SH-SY5Y (cell line): ENCODE data around the gene TNFRSF11A.

Experiments used
- GATA2 ChIP-seq: IDR thresholded peaks from 2 replicates; pipeline ENCODE4 v1.6.1; 2011; ENCODE audit warnings: mild to moderate bottlenecking, low read depth, low read length
- GATA3 ChIP-seq: IDR thresholded peaks from 2 replicates; pipeline ENCODE4 v1.6.1; 2011; ENCODE audit warnings: low read depth, mild to moderate bottlenecking, low read length, moderate library complexity

Gene TNFRSF11A

GRCh38 chr18:62324917-62325805 is at the start of gene TNFRSF11A:
TNFRSF11A (plus strand) TSS chr18:62325310; CDS start chr18:62325353, 43 bp downstream.
- TF ChIP-seq GATA2, result no peak
- TF ChIP-seq GATA3, result no peak

- TF ChIP-seq GATA3 (no peak), GATA2 (no peak)
These were observed 48.1 kb upstream of the TNFRSF11A start for GRCh38 chr18:62277045-62277444.

DNA sequence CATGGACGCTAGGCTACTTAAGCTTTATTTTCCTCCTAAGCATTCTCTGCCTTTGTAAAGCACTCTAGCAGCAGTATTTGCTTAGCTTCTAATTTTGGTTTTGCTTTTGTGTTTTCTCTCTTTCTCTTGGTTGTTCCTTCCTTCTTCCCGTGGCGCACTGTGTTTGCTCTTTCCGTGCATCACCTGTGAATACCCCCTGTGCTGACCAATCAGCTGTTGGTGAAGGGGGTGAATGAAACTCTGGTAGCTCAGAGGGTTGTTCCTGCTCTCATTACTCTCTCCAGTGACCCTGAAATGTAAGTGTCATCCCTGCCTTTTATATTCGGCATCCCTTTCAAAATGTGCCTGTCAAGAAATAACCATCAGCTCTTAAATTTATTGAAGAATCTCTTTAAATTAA is 45.5 kb upstream of the TNFRSF11A start:
- no peak for TF ChIP-seq GATA3
- TF ChIP-seq GATA2, result no peak

GRCh38 chr18:62280058-62280457 is 45.1 kb upstream of the TNFRSF11A start:
- TF ChIP-seq GATA3 (no peak), GATA2 (no peak)

DNA sequence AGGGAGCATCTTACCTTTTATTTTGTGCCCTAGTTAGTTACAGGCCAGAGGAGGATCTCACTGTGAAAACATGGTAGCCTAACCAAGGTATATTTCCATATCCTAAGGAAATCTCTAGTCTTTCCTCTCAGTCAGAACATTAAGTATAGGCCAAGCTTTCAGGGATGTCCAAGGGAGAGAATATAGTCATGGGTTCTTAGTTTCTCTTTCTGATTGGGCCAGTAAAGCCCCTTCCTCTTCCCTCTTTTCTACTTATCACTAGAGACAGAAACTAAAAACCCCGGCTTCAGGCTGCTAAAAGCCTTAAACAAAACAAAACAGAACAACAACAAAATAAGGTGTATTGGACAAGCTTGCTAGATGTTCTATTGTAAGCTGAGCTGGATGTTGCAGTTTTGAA is 44.3 kb upstream of the TNFRSF11A start:
- no peak for TF ChIP-seq GATA3
- TF ChIP-seq GATA2, result no peak

DNA sequence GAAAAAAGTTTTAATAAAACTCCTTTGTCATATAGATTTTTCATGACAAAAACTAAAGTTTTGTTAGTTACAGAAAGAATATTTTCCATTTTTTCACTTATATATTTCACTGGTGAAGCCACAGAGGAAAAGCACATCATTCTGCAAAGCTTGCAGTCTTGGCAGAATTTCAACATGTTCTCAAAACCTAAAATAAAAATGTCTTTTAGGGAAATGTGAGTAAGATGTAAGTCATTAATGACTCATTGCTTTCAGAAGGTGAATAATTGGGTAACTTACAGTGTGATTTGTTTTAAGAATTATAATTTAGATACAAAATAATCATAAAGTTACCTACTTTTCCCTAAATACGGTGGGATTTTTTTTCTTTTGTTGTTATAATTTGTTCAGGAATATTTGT is 43.4 kb upstream of the TNFRSF11A start:
- TF ChIP-seq GATA2 (no peak), GATA3 (no peak)

GRCh38 chr18:62282188-62282629 is 42.9 kb upstream of the TNFRSF11A start:
- TF ChIP-seq GATA3 (no peak), GATA2 (no peak)

DNA sequence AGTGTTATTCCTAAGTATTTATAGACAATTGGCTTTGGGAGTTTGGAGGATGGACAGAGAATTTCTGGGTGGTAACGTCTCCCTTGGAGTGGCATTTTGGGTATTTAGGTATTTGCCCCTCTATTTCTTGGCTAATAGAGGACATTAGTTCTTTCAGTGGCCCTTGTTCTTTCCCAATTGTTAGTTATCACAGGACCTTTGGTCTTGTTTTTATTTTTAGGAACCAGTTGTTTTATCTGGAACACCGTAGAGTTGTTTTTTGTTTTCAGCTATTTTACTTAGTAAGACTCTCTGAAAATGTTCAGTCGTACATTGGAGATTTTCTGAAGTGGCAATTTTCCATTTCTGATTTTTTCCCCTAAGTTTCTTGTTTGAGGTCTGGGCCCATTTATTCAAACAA is 40.5 kb upstream of the TNFRSF11A start:
- TF ChIP-seq GATA3, result no peak
- TF ChIP-seq GATA2, result no peak

GRCh38 chr18:62285281-62285680 is 39.8 kb upstream of the TNFRSF11A start:
- TF ChIP-seq GATA3, result no peak
- TF ChIP-seq GATA2, result no peak

DNA sequence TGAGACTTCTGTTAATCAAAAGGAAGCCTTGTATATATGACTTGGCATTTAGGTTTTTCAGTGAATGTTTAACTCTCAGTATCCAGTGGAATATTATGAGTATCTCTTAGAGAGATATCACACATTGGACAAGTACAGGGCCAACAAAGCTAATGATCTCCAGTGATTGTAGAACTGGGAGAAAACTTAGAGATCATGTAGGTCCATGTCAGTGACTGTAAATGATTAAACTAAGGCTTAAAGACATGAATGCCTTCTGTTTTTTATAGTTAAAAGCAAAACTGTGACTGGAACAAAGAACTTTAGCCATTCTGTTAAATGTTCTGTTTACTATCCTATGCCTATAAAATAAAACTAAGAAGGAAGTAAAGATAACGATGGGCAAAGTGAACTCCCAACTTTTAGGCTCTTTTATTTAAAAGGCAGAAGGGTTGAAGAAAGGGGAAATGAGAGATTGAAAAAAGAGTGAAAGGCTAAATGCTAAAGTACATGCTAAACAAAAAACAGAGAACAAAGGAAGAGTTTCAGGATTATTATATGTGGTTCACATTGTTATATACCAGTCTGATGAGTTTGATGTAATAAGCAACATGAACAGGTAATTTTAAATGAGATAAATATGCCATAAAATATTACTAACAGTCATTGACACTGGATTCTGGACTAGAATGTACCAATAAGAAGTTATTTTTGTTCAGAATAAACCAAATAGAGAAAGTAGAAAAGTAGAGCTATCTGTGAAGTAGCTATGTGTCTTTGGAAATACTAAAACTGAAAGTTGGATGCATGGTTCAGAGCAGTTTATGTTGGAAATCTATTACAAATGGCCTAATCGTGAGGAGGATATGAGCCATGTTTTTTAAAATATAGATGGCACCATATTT is 37.1 kb upstream of the TNFRSF11A start:
- TF ChIP-seq GATA3, result no peak
- TF ChIP-seq GATA2, result no peak

DNA sequence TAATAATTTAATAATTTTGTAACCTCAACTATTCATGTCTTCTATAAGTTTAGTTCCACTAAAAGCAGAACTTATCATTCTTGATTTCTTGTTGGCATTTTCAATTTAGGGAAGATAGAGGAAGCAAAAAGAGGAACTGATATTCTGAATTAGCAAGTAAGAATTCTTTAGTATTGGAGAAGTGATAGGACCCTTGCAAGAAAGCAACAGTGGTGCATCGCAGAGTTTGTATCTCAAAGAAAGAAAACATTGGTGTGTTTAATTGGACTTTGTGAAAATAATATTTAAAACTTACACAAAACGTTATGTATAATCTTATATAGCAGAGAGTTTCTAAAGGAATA is 36.5 kb upstream of the TNFRSF11A start:
- no peak for TF ChIP-seq GATA2

DNA sequence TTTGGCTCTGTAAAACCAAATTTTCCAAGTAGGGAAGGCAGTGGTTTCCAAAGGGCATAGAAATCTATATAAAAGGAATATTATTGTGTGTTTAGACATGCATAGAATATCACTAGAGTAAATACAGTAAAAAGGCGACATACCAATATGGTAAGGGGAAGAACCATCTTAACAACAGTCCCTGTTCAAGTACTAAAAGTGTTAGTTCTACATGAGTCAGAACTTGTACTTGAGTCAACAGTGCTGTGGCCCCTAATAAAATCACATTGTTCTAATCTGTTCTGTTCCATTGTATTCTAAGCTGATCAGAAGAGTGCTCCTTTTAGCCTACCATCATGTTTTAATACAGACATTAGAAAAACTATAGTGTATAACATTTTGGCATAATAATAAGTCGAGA is 36.1 kb upstream of the TNFRSF11A start:
- no peak for TF ChIP-seq GATA3
- TF ChIP-seq GATA2, result no peak

- no peak for TF ChIP-seq GATA2
- no peak for TF ChIP-seq GATA3
These were observed 31.0 kb upstream of the TNFRSF11A start for GRCh38 chr18:62294073-62294472.

- TF ChIP-seq GATA2 (no peak), GATA3 (no peak)
These were observed 24.6 kb upstream of the TNFRSF11A start for GRCh38 chr18:62300359-62300963.
